SK-N-SH treated with all-trans-retinoic acid at 6 μM for 48 hours (cell line): ENCODE measurements around the gene TMEFF2.

Experiments
- ARNTL ChIP-seq: fragments of 450-650 bp; formaldehyde crosslinking; IDR thresholded peaks from 2 replicates; pipeline ENCODE4 v1.5.0; 2020; ENCODE audit warnings: low read depth, mild to moderate bottlenecking, moderate library complexity, borderline replicate concordance
- ESRRG ChIP-seq: fragments of 250-450 bp; sonication (Bioruptor Pico); IDR thresholded peaks from 2 replicates; pipeline ENCODE4 v1.6.1; 2021; ENCODE audit warnings: mild to moderate bottlenecking
- RARB ChIP-seq: fragments of 250-450 bp; sonication (Bioruptor Pico); IDR thresholded peaks from 2 replicates; pipeline ENCODE4 v1.8.0; 2021; ENCODE audit warnings: mild to moderate bottlenecking, moderate library complexity
- TCF4 ChIP-seq: fragments of 250-450 bp; sonication (Bioruptor Pico); IDR thresholded peaks from 2 replicates; pipeline ENCODE4 v1.8.0; 2021; ENCODE audit warnings: mild to moderate bottlenecking, moderate library complexity, borderline replicate concordance
- TOX ChIP-seq: fragments of 250-450 bp; sonication (Bioruptor Pico); IDR thresholded peaks from 2 replicates; pipeline ENCODE4 v1.8.0; 2021; ENCODE audit warnings: mild to moderate bottlenecking, moderate library complexity, borderline replicate concordance
- ZC3H10 ChIP-seq: fragments of 250-450 bp; sonication (Bioruptor Pico); IDR thresholded peaks from 2 replicates; pipeline ENCODE4 v1.5.1; 2021; ENCODE audit warnings: mild to moderate bottlenecking, moderate library complexity
- TF ChIP-seq, protein P1 (sequence below): fragments of 250-450 bp; sonication (Bioruptor Pico); IDR thresholded peaks from 2 replicates; pipeline ENCODE4 v1.5.0; 2020; ENCODE audit warnings: mild to moderate bottlenecking, moderate library complexity
- TF ChIP-seq, protein P2 (sequence below): fragments of 250-450 bp; sonication (Bioruptor Pico); IDR thresholded peaks from 2 replicates; pipeline ENCODE4 v1.5.1; 2021; ENCODE audit warnings: mild to moderate bottlenecking, moderate library complexity
- TF ChIP-seq, protein P3 (sequence below): fragments of 250-450 bp; sonication (Bioruptor Pico); IDR thresholded peaks from 2 replicates; pipeline ENCODE4 v1.5.1; 2020; ENCODE audit warnings: low read depth, mild to moderate bottlenecking, moderate library complexity

DNA sequence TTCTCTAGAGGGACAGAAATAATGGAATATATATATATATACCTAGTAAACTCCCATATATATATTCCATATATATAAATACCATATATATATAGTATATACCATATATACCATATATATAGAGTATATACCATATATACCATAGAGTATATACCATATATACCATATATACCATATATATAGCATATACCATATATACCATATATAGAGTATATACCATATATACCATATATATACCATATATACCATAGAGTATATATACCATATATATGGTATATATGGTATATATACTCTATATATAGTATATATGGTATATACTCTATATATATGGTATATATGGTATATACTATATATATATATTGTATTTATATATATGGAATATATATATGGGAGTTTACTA is 285.9 kb downstream of the TMEFF2 start:
- TF ChIP-seq RARB (CRISPR knock-in tag) (no peak), ESRRG (no peak), ZC3H10 (no peak), ARNTL (CRISPR knock-in tag) (no peak), TCF4 (no peak), TOX (CRISPR knock-in tag) (no peak)
- TF ChIP-seq, protein P1, sequence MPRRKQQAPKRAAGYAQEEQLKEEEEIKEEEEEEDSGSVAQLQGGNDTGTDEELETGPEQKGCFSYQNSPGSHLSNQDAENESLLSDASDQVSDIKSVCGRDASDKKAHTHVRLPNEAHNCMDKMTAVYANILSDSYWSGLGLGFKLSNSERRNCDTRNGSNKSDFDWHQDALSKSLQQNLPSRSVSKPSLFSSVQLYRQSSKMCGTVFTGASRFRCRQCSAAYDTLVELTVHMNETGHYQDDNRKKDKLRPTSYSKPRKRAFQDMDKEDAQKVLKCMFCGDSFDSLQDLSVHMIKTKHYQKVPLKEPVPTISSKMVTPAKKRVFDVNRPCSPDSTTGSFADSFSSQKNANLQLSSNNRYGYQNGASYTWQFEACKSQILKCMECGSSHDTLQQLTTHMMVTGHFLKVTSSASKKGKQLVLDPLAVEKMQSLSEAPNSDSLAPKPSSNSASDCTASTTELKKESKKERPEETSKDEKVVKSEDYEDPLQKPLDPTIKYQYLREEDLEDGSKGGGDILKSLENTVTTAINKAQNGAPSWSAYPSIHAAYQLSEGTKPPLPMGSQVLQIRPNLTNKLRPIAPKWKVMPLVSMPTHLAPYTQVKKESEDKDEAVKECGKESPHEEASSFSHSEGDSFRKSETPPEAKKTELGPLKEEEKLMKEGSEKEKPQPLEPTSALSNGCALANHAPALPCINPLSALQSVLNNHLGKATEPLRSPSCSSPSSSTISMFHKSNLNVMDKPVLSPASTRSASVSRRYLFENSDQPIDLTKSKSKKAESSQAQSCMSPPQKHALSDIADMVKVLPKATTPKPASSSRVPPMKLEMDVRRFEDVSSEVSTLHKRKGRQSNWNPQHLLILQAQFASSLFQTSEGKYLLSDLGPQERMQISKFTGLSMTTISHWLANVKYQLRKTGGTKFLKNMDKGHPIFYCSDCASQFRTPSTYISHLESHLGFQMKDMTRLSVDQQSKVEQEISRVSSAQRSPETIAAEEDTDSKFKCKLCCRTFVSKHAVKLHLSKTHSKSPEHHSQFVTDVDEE (CRISPR knock-in tag): no peak
- TF ChIP-seq, protein P2, sequence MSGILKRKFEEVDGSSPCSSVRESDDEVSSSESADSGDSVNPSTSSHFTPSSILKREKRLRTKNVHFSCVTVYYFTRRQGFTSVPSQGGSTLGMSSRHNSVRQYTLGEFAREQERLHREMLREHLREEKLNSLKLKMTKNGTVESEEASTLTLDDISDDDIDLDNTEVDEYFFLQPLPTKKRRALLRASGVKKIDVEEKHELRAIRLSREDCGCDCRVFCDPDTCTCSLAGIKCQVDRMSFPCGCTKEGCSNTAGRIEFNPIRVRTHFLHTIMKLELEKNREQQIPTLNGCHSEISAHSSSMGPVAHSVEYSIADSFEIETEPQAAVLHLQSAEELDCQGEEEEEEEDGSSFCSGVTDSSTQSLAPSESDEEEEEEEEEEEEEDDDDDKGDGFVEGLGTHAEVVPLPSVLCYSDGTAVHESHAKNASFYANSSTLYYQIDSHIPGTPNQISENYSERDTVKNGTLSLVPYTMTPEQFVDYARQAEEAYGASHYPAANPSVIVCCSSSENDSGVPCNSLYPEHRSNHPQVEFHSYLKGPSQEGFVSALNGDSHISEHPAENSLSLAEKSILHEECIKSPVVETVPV: no peak
- TF ChIP-seq, protein P3, sequence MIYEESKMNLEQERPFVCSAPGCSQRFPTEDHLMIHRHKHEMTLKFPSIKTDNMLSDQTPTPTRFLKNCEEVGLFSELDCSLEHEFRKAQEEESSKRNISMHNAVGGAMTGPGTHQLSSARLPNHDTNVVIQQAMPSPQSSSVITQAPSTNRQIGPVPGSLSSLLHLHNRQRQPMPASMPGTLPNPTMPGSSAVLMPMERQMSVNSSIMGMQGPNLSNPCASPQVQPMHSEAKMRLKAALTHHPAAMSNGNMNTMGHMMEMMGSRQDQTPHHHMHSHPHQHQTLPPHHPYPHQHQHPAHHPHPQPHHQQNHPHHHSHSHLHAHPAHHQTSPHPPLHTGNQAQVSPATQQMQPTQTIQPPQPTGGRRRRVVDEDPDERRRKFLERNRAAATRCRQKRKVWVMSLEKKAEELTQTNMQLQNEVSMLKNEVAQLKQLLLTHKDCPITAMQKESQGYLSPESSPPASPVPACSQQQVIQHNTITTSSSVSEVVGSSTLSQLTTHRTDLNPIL (CRISPR knock-in tag): no peak
